Kidney glomerular epithelial cell (primary cell): ENCODE results near the gene POLR3K.
"Not testable (repeated sequence)": the region's sequence is repeated elsewhere in the genome, so short reads cannot be mapped to it uniquely, and the experiment has no call there.

Experiments
- DNase-seq: peaks from one replicate; lab custom pipeline; 2025; lab: John Stamatoyannopoulos, UW

Gene POLR3K

GRCh38 chr16:63998-64913 lies 10.8 kb upstream of the POLR3K start:
- DNase-seq: no peak

DNA sequence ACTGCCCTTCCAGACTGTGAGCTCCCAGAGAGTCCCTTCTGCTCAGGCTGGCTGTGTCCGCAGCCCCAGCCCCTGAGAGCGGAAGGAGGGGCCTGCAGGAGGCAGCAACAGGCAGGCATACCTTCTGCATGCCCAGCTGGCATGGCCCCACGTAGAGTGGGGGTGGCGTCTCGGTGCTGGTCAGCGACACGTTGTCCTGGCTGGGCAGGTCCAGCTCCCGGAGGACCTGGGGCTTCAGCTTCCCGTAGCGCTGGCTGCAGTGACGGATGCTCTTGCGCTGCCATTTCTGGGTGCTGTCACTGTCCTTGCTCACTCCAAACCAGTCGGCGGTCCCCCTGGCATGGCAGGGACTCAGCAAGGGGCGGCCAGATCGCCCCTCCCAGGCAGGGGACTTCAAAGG lies 10.1 kb upstream of the POLR3K start:
- DNase-seq: no peak

DNA sequence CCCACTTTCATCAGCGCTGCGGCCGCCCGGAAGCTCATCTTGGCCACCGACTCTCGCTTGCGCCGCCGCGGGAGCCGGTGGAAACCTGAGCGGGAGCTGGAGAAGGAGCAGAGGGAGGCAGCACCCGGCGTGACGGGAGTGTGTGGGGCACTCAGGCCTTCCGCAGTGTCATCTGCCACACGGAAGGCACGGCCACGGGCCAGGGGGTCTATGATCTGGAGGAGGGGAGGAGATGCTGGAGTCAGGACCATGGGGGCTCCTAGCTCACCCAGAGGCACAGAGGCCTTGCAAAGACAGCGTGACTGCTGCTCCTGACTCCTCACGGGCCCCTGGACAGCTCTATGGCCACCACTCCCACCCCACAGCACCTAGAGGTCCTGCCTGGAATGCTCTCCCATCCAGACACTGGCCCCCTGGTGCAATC lies 9.6 kb upstream of the POLR3K start:
- DNase-seq: no peak

DNA sequence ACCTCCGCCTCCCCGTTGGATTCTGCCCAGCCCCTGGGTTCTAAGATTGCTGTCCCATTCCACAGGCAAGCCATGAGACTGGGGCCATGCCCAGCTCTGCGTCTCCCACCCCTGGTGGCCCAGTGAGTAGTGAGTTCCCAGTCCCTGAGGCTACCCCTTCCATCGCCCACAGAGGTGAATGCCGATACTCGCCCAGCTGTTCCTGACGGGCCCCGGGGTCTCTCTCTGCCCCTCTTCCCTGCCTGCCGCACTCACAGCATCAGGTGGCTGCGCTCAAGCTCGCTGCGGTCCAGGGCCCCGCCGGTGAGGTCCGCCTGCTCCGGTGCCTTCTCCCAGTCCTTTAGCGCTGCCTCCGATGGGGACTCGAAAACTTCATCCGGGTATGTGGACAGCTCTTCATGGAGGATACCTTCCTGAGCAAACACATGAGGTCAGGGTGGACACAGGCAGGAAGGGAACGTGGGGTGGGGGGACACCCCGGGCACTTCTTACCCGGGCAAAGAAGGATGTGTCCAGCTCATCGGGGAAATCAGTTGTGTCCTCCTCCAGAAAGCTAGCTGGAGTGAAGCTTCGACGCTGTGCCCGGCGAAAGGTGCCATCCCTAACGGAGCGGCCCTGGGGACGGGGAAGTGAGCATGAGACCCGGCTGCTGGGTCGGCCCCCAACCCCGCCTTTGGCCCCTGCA lies 9.0 kb upstream of the POLR3K start:
- no peak for DNase-seq

GRCh38 chr16:61879-62281 lies 8.5 kb upstream of the POLR3K start:
- DNase-seq: no peak

DNA sequence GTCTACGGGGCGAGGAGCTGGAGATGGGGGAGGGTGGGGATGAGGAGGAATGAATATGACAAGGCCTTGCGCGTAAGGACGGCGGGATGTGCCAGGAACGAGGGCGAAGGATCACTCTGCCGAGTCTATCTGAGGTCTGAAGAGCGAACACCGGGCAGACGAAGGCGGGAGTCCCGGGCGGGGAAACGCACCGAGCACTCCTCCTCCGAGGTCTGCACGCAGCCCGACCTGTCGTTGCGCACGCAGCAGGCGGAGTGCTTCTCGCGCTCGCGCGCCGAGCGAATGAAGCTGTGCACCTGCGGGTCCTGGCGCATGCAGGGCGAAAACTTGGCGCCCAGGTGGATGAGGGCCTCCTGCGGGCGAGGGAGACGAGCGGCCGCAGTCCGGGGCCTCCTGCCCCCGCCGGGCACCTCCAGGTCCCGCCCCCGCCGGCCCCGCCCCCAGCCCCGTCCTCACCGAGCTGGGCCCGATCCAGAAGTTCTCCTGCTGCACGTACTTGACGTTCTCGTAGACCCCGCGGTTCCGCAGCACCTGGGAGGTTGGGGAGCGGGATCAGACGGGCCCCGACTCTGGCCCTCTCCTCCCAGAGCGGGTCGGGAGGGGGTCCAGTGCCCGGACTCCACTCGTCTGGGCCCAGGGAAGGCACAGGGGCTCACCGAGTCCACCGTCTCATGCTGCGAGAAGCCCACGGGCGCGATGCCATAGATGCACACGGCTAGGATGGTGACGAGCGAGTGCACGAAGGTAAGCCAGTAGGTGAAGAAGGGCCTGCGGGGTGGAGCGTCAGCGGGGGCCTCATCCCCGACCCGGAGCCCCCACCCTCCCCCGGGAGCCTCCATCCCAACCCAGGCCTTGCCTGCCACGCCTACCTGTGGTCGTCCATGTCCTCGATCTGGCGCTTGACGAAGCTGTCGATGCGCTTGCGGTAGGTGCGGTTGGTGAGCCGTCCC lies 7.8 kb upstream of the POLR3K start:
- no peak for DNase-seq

GRCh38 chr16:60166-60565 lies 6.8 kb upstream of the POLR3K start:
- DNase-seq: no peak

- no peak for DNase-seq
These were observed 6.1 kb upstream of the POLR3K start for GRCh38 chr16:59440-60059.

DNA sequence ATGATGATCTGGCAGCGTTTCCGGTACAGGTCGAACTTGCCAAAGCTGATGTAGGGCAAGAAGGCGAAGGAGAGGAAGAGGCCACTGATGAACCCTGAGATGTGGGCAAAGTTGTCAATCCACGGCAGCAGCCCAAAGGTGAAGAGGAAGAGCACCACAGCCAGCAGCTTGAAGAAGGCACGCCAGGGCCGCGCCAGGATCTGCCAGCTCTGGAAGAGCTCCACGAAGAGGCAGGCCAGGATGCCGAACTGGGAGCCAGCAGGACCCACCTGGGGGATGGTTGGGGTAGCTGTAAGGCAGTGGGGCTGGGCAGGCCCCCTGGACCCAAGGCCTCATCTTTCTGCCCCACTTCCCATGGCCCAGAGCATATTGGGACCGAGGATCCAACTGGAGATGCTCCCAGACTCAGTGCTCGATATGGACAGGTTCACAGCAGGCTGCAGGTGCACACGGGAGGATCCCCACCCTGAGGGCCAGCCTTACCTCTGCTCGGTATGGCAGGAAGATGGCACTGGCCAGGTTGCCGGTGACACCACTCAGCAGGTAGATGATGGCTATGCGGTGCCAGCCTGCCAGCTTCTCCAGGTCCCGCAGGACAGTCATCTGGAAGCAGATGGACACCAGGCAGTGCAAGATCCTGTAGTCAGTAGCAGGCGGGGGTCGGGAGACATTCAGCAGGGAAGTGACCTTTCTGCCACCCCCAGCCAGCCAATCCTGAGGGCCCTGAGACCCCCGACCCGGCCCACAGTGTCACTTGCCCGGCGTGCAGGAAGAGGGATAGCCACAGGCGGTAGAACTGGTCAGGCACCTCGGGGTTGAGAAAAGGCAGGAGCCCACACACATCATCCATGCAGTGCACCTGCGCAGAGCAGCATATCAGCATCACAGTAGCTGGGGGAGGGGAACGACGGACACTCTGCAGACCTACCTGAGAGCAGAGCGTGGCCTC lies 5.4 kb upstream of the POLR3K start:
- DNase-seq: no peak

GRCh38 chr16:57711-58110 lies 4.3 kb upstream of the POLR3K start:
- DNase-seq: no peak

- DNase-seq: no peak
These were observed 3.0 kb upstream of the POLR3K start for GRCh38 chr16:56231-56927.

DNA sequence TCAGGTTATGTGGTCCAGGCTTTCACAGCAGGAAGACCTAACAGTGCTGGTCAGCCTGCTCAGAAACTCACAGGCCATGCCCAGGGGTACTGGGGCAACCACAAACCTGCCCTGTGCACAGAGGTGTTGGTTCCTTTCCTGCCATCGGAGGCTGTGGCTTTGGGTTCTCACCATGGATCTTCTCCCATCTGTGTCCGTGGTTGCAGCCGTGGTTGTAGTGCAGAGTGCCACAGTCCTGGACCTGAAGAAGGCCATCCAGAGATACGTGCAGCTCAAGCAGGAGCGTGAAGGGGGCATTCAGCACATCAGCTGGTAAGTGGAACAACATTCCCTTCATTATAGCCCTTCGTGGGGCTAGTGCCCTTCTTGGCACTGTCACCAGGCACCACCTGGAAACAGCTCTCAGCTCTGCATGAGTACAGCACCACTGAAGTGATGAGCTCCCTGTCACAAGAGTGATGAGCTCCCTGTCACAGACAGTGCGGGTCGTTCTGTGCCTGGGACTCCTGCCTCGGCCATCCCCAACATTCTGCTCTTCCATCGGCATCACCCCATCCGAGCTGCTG lies 2.2 kb upstream of the POLR3K start:
- no peak for DNase-seq

DNA sequence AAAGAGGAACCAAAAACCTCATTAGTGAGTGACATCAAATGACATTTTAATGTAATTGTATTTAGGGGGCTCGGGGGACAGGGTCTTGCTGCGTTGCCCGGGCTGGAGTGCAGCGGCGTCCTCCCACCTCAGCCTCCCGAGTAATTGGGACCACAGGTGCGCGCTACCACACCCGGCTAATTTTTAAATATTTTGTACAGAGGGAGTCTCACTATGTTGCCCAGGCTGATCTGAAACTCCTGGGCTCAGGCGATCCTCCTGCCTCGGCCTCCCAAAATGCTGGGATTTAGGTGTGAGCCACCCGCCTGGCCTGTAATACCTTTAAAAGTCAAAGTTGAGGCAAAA lies 801 bp upstream of the POLR3K start:
- no peak for DNase-seq

DNA sequence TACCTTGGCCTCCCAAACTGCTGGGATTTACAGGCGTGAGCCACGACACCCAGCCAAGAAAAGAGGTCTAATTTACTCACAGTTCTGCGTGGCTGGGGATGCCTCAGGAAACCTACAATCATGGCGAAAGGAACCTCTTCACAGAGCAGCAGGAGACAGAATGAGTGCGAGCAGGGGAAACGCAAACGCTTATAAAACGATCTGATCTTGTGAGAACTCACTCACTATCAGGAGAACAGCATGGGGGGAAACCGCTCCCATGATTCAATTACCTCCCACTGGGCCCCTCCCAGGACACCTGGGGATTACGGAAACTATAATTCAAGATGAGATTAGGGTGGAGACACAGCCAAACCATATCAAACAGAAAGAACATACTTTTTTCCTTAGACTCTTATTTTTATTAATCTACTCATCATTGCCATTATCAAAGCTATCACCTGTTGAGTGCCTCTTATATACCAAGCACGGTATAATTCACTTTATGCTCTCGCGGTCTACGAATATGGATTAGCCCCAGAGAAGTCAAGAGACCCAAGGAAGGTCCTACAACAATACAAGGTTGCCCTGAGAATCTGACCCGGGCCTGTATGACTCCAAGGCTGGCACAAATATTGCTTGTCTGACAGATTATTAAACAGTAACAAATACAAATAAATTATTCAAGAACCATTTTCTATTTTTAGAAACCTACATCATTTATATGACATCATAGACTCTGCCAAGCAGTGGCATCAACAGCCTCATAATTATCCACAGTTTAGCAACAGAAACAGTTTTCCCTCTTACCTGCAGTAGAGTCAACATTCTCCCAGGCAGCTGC lies 2.4 kb downstream of the POLR3K start:
- DNase-seq: no peak

GRCh38 chr16:47234-47633 lies 6.2 kb downstream of the POLR3K start:
- DNase-seq: no peak

DNA sequence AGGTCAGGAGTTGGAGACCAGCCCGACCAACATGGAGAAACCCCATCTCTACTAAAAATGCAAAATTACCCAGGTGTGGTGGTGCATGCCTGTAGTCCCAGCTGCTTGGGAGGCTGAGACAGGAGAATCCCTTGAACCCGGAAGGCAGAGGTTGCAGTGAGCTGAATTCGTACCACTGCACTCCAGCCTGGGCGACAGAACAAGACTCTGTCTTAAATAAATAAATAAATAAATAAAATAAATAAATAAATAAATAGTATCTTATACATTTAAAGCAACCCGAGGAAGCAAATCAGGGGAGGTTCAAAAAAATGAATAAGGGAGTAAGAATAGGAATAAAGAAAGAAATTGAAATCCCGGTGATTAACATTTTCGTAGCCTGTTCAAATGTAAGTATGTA lies 6.9 kb downstream of the POLR3K start:
- DNase-seq: not testable (repeated sequence)

- DNase-seq: no peak
These were observed 8.0 kb downstream of the POLR3K start for GRCh38 chr16:45454-45853.

DNA sequence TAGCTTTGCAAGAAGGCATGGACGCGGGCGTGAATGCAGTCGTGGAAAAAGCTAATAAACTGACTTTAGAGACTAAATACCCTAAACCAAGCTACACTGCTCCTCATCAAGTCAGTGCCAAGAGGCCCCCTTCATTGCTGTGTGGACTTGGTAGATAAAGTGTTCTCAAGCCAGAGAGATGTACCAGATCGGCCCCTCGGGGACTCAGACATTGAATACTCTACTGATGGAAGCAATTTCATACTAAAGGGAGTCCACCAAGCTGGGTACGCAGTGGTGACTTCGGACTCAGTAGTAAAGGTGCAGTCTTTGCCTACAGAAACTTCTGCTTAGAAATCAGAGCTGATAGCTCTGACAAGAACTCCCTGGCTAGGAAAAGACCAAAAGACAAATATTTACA lies 8.8 kb downstream of the POLR3K start:
- no peak for DNase-seq

DNA sequence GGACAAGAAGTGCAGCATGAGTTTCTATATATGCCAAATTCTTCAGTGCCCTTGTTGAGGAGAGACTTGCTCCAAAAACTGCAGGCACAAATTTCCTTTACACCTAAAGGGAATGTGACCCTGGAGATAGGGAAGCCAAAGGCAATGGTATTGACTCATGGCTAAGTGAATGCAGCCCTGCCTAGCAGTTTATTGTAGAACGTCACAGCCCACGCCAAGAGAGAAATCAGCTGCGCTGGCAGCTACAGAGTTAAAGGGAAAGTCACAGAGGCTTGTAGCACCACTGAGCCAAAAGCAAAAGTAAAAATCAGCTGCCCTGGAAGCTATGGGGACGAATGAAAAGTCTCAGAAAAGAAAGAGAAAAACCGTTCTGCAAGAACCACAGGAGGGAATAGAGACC lies 10.1 kb downstream of the POLR3K start:
- DNase-seq: no peak
